NCI-H69 (cell line): ENCODE measurements around the gene BTNL3.

Source experiments
- DNase-seq: peaks from one replicate; lab custom pipeline; 2025; lab: John Stamatoyannopoulos, UW

BTNL3 gene

DNA sequence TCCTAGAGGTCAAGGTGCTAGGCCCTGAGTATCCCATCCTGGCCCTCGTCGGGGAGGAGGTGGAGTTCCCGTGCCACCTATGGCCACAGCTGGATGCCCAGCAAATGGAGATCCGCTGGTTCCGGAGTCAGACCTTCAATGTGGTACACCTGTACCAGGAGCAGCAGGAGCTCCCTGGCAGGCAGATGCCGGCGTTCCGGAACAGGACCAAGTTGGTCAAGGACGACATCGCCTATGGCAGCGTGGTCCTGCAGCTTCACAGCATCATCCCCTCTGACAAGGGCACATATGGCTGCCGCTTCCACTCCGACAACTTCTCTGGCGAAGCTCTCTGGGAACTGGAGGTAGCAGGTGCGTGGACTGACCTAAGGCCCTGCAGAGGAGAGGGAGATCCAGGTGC is 59.3 kb downstream of the BTNL3 start:
- DNase-seq: no peak

DNA sequence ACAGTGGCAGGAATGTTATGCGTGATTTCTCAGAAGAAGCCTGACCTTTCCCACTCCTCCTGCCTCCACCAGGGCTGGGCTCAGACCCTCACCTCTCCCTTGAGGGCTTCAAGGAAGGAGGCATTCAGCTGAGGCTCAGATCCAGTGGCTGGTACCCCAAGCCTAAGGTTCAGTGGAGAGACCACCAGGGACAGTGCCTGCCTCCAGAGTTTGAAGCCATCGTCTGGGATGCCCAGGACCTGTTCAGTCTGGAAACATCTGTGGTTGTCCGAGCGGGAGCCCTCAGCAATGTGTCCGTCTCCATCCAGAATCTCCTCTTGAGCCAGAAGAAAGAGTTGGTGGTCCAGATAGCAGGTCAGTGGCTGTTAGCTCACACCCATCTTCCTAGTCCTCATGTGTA is 61.4 kb downstream of the BTNL3 start:
- no peak for DNase-seq

- DNase-seq: no peak
These were observed 63.4 kb downstream of the BTNL3 start for GRCh38 chr5:181051841-181052671.

DNA sequence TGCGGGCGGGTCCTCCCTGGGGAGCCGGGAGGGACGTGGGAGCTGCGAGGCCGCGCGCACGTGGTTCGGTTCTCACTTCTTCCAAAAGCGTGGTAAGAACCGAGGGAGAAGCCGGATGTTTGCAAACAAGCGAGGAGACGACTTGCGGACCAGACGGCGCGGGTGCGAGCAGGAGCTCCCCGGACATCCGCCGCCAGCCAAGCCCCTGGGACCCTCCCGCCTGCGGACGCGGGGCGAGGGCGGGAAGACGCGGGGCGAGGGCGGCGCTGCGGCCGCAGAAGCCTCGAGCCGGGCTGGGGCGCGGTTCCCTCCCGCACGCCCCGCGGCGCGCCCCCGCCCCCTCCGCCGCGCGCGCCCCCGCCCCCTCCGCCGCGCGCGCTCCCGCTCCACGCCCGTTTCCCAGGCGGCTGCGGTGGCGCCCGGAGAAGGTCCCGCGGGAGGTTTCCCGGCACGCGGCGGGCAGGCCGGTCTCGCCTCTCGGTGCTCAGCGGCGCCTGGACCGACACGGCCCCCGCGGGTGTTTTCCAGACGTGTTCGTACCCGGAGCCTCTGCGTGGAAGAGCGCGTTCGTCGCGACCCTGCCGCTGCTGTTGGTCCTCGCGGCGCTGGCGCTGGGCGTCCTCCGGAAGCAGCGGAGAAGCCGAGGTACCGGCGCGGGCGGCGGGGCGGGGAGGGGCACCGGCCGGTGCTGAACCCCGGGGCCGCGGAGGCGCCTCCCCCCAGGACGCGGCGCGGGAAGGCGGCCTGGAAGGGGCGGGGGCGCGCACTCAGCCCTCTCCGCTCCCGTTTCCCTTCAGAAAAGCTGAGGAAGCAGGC is 64.2 kb downstream of the BTNL3 start:
- DNase-seq: peak; percentile 40

GRCh38 chr5:181053488-181054121 is 65.0 kb downstream of the BTNL3 start:
- peak; percentile 34 for DNase-seq

DNA sequence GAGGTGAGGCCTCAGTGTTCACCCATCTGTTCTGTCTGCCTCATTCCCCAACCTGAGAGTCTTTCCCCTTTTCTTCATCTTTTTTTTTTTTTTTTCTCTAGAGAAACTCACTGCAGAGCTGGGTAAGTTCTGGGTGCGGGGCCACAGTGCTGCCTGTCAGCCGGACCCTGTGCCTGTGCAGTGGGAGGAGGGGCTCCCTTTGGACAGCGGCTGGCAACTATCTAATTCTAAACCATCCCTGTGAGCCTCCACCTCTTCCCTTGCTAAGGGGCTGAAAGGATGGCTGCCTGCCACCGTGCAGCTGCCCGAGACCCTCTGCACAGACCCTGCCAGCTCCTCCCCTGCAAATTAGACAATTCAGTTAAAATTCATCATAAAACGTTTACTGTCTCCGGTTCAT is 65.5 kb downstream of the BTNL3 start:
- no peak for DNase-seq

DNA sequence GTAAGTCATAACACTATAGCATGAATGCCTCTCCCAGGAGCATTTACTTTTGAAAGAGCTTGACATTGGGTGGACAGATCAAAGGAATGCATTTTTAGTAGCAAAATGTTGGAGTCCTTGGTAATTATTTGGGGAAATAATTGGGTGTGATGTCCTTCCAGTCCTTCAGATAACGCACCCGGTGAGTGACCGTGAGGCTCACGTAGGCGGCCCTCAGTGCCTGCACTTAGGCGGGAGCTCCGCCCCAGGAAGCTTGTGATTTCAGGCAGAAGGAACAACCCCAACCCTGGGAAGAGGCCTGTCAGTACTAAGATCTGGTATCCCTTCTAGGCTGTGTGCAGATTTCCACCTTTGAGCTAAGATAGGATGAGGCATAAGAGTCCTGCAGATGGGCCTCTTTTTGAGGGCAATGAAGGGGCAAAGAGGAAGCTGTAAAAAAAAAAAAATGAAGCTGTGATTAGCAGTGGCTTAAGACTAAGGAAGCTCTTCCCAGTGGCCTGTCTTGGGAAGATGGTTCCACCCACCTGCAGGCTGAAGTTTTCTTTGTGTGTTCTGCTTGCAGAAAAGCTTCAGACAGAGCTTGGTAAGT is 66.3 kb downstream of the BTNL3 start:
- no peak for DNase-seq
